Activated gamma-delta T cell (primary cell): ENCODE measurements around the gene FCGR1A.
"Not testable (repeated sequence)": the region's sequence is repeated elsewhere in the genome, so short reads cannot be mapped to it uniquely, and the experiment has no call there.

ENCODE experiments used
- DNase-seq: peaks from one replicate; lab custom pipeline; 2025; lab: John Stamatoyannopoulos, UW

Gene FCGR1A

GRCh38 chr1:149777084-149777483 is 5.4 kb upstream of the FCGR1A start:
- DNase-seq = not testable (repeated sequence)

GRCh38 chr1:149778313-149778712 is 4.2 kb upstream of the FCGR1A start:
- DNase-seq = not testable (repeated sequence)

- not testable (repeated sequence) for DNase-seq
Observed at GRCh38 chr1:149781413-149781984, 995 bp upstream of the FCGR1A start.

- DNase-seq = not testable (repeated sequence)
Observed at GRCh38 chr1:149783289-149783688, 795 bp downstream of the FCGR1A start.

- not testable (repeated sequence) for DNase-seq
Observed at GRCh38 chr1:149783868-149784267, 1.4 kb downstream of the FCGR1A start.

GRCh38 chr1:149787688-149788451 is 5.4 kb downstream of the FCGR1A start:
- not testable (repeated sequence) for DNase-seq

- peak; percentile 13 for DNase-seq
Observed at GRCh38 chr1:149792502-149792901, 10.0 kb downstream of the FCGR1A start.

- DNase-seq = peak; percentile 64
Observed at GRCh38 chr1:149792912-149793515, 10.5 kb downstream of the FCGR1A start.

- DNase-seq = not testable (repeated sequence)
Observed at GRCh38 chr1:149793885-149794284, 11.4 kb downstream of the FCGR1A start.

GRCh38 chr1:149801628-149802027 is 19.1 kb downstream of the FCGR1A start:
- not testable (repeated sequence) for DNase-seq

GRCh38 chr1:149804417-149805080 is 22.1 kb downstream of the FCGR1A start:
- DNase-seq = not testable (repeated sequence)

GRCh38 chr1:149810697-149811405 is 28.4 kb downstream of the FCGR1A start:
- DNase-seq = not testable (repeated sequence)

GRCh38 chr1:149811514-149811889 is 29.0 kb downstream of the FCGR1A start:
- not testable (repeated sequence) for DNase-seq

GRCh38 chr1:149811890-149812829 is 29.7 kb downstream of the FCGR1A start:
- DNase-seq = not testable (repeated sequence)

GRCh38 chr1:149812893-149813801 is 30.7 kb downstream of the FCGR1A start:
- peak; percentile 19 for DNase-seq

GRCh38 chr1:149820387-149820786 is 37.9 kb downstream of the FCGR1A start:
- DNase-seq = not testable (repeated sequence)

- not testable (repeated sequence) for DNase-seq
Observed at GRCh38 chr1:149826555-149826954, 44.1 kb downstream of the FCGR1A start.

- DNase-seq = not testable (repeated sequence)
Observed at GRCh38 chr1:149831764-149832315, 49.3 kb downstream of the FCGR1A start.
